IPS-18c (cell line): ENCODE results near the gene GTF2F2.
"Not testable (repeated sequence)": the region's sequence is repeated elsewhere in the genome, so short reads cannot be mapped to it uniquely, and the experiment has no call there.

Experiments used
- H3K4me3 ChIP-seq: 2 replicates; pipeline ENCODE4 v1.7.0; 2013; ENCODE audit warnings: low read depth, mild to moderate bottlenecking, low read length, moderate library complexity; ENCODE audit not compliant: insufficient read depth
- H3K9me3 ChIP-seq: one replicate; pipeline ENCODE4 v1.6.1; 2013; ENCODE audit warnings: mild to moderate bottlenecking, low read length, moderate library complexity; ENCODE audit not compliant: control insufficient read depth, insufficient read depth

GTF2F2 gene

DNA sequence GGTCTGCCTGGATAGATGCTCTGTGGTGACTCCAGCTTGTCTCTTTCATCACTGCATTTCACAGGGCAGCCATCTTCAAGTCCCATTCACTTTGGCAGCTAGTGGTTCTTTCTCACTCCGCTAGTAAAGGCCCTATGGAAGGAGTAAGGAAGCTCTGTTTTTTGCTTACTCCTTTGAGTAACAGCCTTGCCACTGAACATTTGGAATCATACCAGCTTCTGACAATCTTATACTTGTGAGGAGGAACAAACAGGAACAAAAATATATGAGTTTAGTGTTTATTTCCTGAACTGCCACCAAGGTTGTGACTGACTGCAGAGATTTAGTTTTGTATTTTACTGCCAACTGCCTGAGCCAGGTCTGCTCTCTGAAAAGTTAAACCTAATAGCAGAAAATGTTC lies 41.9 kb downstream of the GTF2F2 start:
- no peak overlapping the region for H3K4me3 ChIP-seq
- H3K9me3 ChIP-seq: no peaks in the 10 kb centered on the region

- H3K9me3 ChIP-seq: no peaks in the 10 kb centered on the region
- no peak overlapping the region for H3K4me3 ChIP-seq
Measured at GRCh38 chr13:45162821-45163220, 42.5 kb downstream of the GTF2F2 start.

- Histone ChIP-seq H3K9me3 (no peaks in the 10 kb centered on the region), H3K4me3 (no peak overlapping the region)
Measured at GRCh38 chr13:45166858-45167257, 46.5 kb downstream of the GTF2F2 start.

- no peaks in the 10 kb centered on the region for H3K9me3 ChIP-seq
- no peak overlapping the region for H3K4me3 ChIP-seq
Measured at GRCh38 chr13:45167611-45168554, 47.6 kb downstream of the GTF2F2 start.

- no peak overlapping the region for H3K4me3 ChIP-seq
Measured at GRCh38 chr13:45168555-45168930, 48.2 kb downstream of the GTF2F2 start.

GRCh38 chr13:45174478-45174877 lies 54.2 kb downstream of the GTF2F2 start:
- Histone ChIP-seq H3K9me3 (no peaks in the 10 kb centered on the region), H3K4me3 (no peak overlapping the region)

More at GRCh38 chr13:45168555-45168930, 48.2 kb downstream of the GTF2F2 start:
- no peaks in the 10 kb centered on the region for H3K9me3 ChIP-seq

DNA sequence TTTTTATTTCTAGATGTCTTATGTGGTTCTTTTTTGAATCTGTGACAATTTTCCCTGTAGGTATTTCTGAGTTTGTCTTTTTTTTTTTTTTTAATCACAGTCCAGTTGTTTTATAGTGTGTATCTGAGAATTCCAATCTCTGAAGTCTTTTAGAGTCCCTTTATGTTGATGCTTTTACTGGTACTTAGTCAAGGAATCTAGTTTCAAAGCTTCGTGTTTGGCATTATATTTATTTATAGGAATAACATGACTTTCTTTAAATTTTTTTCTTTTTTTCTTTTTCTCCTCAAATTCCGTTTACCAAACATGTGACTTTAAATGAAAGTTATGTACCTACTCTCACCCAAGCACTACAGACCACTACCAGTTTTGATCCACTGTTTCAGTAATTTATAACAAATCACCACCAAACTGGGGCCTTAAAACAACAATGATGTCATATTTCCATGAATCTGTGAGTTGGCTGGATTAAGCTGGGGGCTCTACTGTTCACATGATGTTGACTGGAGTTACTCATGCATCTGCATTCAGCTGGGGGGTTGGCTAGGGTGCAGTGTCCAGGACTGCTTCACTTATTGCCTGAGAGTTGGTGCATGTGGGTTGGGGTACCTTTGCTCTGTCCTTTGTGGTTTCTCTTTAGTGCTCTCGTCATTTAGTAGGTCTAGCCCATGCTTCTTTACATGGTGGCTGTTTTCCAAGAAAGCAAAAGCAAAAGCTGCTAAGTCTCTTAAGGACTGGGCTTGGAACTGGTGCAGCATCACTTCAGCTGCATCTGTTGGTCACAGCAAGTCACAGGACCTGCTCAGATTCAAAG lies 58.2 kb downstream of the GTF2F2 start:
- Histone ChIP-seq H3K9me3 (no peaks in the 10 kb centered on the region), H3K4me3 (no peak overlapping the region)

DNA sequence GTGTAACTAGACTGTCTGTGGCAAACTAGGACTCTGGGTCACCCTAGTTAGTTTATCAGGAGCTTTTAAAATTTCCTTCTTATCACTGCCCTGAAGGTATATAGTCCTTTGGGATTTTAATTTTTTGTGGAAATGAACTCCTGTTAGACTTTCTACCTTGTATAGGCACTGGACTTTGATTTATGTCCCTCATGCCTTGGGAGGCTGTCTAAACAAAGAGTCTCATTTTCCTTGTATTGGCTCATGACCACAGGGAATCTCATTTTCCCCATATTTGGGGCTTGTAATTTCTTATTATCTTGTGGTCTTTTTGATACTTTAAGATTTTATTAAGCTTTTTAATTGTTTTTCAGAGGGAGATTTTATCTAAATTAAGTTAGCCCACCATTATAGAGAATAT lies 59.1 kb downstream of the GTF2F2 start:
- Histone ChIP-seq H3K9me3 (no peaks in the 10 kb centered on the region), H3K4me3 (no peak overlapping the region)

DNA sequence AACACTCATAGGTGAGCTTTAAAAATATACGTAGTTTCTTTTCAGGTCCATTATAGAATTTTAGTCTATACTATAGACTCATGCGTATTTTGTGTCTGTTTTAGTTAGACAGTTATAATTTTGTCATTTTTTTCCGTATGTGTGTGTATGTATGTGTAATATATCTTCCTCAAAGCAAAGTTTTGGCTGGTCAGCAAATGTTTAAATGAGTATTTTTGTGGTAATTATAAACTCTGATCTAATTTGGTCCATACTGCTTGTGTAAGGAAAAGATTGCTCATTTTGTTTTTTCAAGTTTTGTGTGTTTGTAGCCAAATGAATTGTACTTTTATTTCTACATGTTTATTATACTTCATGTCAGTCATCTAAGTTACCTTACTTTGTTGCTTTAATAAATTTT lies 60.0 kb downstream of the GTF2F2 start:
- Histone ChIP-seq H3K4me3 (no peak overlapping the region), H3K9me3 (no peaks in the 10 kb centered on the region)

- Histone ChIP-seq H3K9me3 (no peaks in the 10 kb centered on the region), H3K4me3 (no peak overlapping the region)
Measured at GRCh38 chr13:45180713-45181601, 60.6 kb downstream of the GTF2F2 start.

GRCh38 chr13:45184693-45185092 lies 64.4 kb downstream of the GTF2F2 start:
- Histone ChIP-seq H3K4me3 (no peak overlapping the region), H3K9me3 (no peaks in the 10 kb centered on the region)

DNA sequence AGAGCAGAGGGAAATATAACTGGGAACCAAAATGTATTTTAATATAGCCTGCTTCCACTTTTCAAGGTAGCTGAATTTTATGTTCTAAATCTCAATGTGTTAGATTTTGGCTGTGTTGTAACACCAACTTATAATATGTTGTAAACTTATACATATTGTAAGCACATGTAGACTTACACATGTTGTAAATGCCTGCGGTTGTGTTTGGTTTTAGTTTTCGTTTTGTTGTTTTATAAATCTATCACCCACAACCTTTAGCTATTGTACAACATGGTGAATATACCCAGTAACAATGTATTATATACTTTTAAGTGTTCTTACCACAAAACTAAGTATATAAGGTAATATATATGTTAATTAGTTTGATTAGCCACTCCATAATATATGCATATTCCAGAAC lies 65.0 kb downstream of the GTF2F2 start:
- Histone ChIP-seq H3K4me3 (no peak overlapping the region), H3K9me3 (no peaks in the 10 kb centered on the region)

DNA sequence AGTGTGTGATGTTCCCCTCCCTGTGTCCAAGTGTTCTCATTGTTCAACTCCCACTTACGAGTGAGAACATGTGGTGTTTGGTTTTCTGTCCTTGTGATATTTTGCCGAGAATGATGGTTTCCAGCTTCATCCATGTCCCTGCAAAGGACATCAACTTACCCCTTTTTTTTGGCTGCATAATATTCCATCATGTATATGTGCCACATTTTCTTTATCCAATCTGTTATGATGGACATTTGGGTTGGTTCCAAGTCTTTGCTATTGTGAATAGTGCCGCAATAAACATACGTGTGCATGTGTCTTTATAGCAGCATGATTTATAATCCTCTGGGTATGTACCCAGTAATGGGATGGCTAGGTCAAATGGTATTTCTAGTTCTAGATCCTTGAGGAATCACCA lies 68.8 kb downstream of the GTF2F2 start:
- H3K4me3 ChIP-seq, H3K9me3 ChIP-seq: not testable (repeated sequence)

DNA sequence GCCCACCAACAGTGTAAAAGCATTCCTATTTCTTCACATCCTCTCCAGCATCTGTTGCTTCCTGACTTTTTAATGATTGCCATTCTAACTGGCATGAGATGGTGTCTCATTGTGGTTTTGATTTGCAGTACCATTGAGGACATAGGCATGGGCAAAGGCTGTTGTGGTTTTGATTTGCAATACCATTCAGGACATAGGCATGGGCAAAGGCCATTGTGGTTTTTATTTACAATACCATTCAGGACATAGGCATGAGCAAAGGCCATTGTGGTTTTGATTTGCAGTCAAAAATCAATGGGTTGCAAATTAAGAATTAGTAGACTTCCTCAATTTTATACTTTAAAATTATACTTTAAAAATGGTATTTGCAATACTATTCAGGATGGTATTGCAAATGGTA lies 69.2 kb downstream of the GTF2F2 start:
- H3K9me3 ChIP-seq, H3K4me3 ChIP-seq: not testable (repeated sequence)

GRCh38 chr13:45191874-45192273 lies 71.6 kb downstream of the GTF2F2 start:
- H3K4me3 ChIP-seq: no peak overlapping the region
- H3K9me3 ChIP-seq: no peaks in the 10 kb centered on the region

DNA sequence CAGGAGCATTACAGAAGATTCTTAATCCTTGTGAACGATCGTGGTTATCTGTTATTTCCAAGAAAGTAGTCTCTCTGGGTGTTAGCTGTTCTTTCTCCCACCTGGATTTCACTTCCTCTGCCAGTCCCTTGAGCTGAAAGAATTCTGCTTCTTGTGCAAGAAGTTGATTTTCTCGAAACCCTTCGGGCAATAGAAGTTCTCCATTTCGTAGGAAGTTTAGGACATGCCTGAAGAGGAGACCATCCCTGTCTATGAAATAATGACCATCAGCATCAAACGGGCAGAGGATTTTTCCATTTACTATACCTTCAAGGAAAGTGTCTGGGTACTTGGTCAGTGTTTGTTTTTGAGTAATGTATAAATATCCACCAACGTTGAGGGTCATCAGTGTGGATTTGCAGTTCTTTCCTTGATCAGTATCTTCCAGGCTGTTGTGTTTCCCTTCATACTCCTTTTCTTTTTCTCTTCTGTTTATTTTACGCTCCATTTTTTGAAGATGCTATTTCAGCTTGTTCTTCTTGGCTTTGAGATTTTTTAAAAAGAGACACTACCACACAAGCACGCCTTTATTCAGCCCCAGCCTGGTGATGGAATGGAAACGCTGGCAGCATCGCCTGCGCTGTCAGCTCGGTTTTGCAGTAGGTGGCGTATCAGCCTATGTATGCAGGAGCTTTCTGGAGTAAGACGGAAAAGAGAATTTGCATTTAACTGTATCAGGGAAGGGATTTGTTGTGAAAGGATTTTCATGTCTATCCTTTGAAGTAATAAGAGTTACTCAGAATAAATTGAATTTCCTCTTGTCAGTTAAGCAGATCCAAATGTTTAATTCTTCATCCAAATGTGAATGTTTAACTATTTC lies 74.0 kb downstream of the GTF2F2 start:
- H3K9me3 ChIP-seq: no peaks in the 10 kb centered on the region

More for the DNA sequence above, 74.0 kb downstream of the GTF2F2 start:
- H3K4me3 ChIP-seq: no peak overlapping the region
